GM19372 (cell line): ENCODE measurements around the gene LYSMD2.

Experiments
- ATAC-seq: cut with Tn5 transposase; IDR thresholded peaks from one replicate; pipeline ENCODE4 v1.9.1; 2021; ENCODE audit warnings: mild to moderate bottlenecking, low read depth, moderate library complexity; ENCODE audit not compliant: unreplicated experiment

Gene LYSMD2

DNA sequence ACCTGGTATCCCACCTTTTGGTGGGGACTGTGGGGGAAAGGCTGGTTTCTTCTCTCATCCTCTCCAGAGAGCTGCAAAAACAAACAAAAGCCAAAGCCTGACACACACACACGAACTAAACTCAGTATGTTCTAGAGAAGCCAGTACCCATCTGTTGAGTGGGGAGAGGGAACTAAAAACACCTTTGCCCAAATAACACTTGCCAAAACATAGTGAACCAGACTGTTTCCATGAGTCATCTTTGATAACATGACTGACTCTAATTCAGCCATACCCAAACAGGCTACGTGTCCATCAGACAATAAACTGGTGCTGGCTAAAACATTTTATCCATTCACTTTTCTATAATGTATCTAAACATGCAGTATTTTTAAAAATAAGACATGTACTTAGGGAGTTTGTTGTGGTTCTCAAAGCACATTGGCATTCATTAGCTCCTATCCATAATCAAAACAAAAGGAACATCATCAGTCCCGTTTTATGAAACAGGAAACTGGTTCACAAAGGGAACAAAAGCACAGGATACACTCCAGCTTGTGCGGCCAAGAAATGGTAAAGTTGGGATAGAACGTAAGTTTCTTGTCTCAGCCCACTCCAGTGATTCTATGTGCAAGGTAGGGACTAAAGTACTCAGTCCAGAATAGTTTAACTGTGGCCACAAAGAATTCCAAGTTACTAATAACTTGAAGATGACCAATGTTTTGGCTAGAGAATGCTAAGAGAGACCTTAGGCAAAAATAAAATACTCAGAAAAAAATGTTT lies 16.1 kb downstream of the LYSMD2 start:
- ATAC-seq, result no peak

DNA sequence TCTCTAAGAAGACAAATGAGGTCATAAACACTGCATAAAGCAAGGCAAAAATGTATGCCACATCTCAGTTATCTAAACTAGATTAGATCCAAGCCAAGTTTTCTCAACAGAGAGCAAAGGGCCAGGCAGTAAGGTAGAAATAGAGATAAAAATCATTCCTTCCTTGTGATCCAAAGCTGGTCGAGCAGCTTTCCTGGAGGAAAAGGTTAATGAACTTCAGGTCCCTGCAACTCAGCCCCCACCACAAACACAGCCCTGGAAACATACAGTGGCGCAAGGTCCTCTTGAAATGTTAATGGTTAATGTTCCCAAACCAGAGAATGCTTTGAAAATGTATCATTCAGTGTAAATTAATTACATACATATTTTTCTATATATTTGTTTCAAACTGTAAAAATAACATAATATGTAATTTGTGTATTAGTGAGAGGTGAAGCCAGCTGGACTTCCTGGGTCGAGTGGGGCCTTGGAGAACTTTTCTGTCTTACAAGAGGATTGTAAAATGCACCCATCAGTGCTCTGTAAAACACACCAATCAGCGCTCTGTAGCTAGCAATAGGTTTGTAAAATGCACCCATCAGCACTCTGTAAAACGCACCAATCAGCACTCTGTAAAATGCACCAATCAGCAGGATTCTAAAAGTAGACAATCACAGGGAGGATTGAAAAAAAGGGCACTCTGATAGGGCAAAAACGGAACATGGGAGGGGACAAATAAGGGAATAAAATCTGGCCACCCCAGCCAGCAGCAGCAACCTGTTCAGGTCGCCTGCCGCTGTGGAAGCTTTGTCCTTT lies 17.1 kb downstream of the LYSMD2 start:
- ATAC-seq, result no peak

DNA sequence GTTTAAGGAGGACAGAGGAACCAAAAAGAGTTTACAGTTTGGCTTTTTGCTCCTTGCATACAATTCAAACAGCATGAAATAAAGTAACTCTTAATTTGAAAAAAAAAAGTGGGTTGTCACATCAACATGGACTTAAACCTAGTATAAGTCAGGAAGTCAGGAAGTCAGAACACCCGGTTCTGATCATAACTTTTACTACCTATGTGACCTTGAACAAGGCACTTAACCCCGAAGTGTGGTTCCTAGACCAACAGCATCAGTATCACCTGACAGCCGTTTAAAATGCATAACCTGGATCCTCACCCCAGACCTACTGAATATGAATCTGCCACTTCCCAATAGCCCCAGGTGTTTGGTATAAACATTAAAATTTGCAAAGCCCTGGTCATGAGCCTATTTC lies 18.7 kb downstream of the LYSMD2 start:
- ATAC-seq, result no peak

DNA sequence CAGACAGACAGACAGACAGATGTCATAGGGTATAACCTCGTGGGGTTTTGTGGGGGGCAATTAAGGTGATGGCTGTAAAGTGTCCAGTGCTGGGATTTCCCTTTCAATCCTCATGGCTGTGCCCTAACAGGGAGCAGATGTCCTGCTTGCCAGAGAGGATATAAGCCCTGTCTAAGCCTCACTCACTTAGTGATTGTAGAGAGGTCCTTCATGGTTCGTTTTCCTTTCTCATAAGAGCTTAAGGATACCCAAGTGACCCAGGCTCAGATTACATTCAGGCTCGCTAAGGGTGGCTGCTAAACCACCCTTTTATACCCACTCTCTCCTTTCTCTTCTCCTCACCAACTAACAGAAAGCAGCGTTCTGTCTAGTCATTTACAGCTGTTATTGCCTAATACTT lies 19.2 kb downstream of the LYSMD2 start:
- ATAC-seq, result no peak

DNA sequence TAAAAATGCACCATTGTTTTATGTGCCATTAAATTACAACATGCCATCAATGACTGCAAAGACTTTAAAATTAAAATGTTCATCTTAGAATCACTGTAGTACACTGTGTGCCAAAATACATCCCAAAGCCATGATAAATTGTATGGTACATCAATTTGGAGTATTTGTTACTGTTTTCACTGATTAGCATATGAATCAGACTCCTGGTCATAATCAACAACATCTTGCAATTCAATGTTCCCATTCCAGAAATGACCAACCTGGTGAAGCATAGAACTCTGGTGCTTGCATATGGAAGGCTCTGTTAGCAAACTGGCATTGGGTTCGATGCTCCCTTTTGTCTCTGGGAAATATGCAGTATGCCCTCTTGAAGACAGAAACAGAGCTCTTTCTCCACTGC lies 22.5 kb downstream of the LYSMD2 start:
- no peak for ATAC-seq

DNA sequence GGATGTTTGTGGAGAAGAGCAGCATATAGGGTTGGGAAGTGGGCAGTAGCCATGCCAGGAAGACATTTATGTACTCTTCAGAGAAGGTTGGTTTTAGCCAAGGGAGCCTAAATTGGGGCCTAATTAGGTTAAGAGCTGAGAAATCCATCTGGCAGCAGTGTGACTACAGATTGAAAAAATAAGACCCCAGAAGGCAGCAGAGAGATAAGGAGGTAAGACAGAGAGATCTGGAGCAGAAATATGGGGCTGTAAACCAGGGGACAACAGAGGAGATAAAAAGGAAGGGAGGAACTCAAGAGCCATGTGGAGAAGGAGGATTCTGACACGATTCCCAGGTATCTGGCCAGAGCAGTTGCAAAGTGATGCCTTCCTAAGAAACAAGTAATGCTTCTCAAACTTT lies 23.3 kb downstream of the LYSMD2 start:
- ATAC-seq, result no peak

DNA sequence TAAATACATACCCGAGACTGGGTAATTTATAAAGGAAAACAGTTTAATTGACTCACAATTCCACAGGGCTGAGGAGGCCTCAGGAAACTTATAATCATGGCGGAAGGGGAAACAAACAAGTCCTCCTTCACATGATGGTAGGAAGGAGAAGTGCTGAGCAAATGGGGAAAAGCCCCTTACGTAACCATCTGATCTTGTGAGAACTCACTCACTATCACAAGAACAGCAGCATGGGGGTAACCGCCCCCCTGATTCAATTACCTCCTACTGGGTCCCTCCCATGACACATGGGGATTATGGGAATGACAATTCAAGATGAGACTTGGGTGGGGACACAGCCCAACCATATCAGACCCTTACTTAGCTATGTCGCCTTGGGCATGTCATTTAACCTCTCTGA lies 28.4 kb downstream of the LYSMD2 start:
- ATAC-seq, result no peak

DNA sequence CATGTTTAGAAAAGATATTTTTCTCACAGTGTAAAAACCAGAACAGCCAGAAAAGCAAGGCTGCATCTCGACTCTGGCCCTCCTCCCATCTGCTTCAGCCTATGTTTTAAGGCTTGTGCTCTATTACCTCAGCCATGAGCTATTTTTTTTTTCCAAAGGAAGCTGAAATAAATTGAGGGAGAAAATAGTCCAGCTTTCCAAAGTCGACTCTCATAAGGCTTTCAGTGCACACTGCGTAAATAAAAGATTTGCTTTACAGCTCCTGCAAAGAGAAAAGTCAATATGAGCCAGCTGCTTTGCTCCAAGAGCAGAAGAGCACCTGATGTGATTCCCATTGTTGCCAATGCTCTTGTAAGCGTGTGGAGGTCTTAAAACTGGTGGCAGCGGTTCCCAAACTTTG lies 29.4 kb downstream of the LYSMD2 start:
- no peak for ATAC-seq

DNA sequence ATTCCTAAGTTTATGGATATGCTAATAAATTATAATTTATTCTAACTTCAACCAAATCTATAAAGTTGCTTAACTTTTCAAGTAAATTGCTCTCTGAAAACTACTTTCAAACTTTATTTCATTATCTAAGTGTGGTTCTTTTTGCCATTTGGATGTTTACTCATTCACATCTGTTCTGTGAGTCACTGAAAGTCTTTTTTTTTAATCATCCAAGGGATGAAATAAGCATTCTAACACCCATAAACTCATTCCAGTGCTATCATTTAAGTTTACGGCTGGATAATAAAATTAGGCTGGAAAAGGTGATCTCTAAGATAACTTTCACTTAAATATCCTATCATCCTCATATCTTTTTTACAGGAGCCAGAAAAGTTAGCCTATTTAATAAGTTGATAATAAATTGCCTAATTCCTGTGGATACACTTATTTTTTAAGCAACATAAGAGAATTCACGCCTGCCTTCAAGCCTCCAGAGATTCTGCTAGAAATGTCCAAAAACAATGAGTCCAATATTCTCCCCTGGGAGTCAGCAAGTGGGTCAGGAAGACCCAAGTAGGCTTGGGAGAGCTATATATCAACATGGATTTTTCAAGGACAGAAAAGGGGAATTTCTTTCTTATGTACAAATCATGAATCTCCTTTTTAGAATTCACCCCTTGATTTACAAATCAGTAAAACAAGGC lies 30.4 kb downstream of the LYSMD2 start:
- no peak for ATAC-seq

DNA sequence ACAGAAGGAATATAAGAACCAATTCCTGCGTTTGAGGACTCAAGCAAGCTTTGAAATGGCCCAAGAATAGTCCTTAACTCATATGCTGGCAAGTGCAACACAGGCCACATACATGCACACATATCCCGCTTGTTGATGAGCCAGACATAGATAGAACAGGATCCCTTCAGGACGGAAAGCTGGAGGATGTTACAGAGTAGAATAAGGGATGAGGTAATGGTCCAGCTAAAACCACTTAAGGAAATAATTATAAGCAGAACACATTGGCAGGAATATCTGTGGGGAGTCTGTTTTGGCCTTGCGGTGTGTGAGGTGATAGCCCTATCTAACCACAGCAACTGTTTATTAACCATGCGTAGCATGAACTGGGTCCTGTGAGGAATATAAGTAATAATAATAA lies 31.2 kb downstream of the LYSMD2 start:
- ATAC-seq, result no peak

DNA sequence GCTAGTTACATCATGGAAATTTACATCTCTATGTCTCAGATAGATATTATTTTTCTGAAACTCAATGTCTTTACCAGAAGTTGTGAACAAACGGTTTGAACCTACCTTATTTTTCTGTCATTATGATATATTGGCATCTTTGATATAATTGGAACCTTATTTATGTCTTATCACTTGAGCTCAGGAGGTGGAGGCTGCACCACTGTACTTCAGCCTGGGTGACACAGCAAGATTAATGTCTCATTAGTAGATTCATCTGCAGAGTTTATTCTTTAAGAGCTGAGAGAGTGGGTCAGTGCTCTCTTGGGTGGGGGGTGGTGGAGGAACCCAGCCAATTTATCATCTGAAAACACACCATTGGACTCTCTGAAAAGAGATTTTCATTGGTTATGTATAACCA lies 34.7 kb downstream of the LYSMD2 start:
- ATAC-seq, result no peak

DNA sequence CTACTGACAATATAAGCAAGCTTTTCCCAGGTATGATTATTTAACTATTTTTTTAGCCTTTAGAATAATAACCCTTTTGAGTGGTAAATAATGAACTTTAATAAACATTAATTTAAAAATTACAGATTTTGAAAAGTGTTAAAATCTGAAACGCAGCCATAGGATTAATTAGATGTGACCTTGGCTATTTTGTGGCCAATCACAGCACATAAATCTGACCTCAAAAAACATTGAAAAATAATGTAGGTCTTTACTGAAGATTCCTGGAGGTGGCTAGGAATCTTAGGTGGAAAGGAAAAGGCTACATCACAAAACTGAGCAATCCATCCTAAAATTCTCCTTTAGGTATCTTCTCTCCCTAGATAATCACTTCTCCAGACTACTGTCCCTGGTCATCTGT lies 38.1 kb downstream of the LYSMD2 start:
- no peak for ATAC-seq

DNA sequence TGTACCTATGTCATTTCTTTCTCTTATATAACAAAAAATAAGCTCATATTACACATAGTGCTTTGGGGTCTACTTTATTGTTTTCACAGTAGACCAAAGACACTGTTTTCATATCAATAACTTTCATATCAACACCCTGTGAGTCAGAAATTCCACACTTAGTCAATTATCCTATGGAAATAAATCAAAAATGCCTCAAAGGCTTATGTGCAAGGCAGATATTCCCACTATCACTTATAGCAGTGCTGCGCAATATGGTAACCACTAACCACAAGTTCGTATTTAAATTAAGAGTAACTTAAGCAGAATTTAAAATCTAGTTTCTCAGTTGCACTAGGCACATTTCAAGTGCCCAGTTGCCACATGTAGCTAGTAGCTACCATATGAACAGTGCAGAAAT lies 40.3 kb downstream of the LYSMD2 start:
- no peak for ATAC-seq

DNA sequence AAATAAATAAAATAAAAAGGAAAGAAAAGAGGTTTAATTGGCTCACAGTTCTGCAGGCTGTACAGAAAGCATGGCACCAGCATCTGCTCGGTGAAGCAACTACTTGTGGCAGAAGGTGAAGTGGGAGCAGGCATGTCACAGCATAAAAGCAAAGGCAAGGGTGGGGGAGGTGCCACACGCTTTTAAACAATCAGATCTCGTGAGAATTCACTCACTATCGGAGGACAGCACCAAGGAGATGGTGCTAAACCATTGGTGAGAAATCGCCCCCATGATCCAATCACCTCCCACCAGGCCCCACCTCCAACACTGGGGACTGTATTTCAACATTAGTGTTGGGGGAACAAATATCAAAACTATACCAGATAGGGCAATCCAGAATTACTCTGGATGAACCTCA lies 40.9 kb downstream of the LYSMD2 start:
- ATAC-seq, result no peak

DNA sequence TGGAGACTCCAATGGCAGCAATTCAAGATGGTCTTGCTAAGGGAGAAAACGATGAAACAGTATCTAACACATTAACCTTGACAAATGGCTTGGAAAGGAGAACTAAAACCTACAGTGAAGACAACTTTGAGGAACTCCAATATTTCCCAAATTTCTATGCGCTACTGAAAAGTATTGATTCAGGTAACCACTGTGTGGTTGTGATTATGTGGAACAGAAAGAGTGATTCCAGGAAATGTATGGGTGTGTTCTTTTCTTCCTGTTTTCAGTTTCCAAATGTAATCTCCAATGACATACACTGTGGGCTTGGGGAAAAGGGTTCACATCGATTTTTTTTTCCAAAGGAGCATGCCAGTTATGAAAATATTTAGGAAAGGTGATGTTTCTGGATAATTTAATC lies 45.3 kb downstream of the LYSMD2 start:
- no peak for ATAC-seq

DNA sequence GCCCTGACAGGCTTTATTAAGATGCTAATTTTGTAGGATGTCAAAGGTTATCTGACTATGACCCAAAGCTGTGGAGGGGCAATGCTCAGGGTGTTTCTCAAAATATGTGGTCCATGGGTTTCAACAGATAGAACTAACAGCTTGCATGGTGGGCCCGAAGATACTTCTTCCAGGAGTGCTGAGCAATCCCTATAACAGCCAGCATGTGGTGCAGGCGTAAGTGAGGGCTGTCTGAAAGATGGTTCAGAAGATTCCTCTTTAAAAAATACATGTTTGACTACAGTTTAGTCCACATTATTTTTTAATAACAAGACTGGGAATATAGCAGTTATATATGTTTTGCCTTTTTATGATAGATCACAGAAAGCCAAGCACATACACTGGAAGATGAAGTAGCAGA lies 48.6 kb downstream of the LYSMD2 start:
- no peak for ATAC-seq

DNA sequence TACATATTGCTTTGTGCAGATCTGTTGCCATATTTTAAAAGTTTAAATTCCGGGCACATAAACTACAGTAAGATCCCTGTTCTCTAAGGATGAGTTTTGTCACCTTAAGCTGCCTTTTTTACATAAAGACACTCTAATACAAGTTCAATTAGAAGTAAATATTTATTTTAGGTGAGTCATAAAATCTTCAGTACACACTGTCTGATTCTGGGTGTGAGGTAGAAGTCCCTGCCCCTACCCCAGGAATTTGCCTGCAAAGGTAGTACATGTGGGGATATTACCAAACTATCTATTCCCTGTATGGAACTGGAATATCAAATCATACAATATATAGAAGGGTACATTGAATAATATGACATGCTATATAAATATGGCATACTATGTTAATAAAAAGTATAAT lies 49.9 kb downstream of the LYSMD2 start:
- ATAC-seq, result no peak

DNA sequence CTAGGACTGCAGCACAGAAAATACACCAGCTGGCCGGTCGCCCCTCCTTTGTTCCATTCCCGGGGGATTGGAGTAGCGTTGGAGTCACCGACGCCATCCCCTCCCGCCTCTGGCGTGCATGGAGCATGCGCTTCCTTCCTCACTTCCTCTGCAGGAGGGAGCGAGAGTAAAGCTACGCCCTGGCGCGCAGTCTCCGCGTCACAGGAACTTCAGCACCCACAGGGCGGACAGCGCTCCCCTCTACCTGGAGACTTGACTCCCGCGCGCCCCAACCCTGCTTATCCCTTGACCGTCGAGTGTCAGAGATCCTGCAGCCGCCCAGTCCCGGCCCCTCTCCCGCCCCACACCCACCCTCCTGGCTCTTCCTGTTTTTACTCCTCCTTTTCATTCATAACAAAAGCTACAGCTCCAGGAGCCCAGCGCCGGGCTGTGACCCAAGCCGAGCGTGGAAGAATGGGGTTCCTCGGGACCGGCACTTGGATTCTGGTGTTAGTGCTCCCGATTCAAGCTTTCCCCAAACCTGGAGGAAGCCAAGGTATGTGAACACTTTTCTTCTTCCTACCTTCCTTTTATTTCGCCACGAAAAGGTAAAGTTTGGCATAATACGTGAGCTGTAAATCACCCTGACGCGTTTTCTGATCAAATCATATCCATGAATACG lies 56.0 kb downstream of the LYSMD2 start, which contains the start of gene SCG3:
Gene SCG3 (plus strand): TSS at position 201 of the 661 bp plus-strand sequence. CDS start 253 bp downstream, at position 454.
- no peak for ATAC-seq

DNA sequence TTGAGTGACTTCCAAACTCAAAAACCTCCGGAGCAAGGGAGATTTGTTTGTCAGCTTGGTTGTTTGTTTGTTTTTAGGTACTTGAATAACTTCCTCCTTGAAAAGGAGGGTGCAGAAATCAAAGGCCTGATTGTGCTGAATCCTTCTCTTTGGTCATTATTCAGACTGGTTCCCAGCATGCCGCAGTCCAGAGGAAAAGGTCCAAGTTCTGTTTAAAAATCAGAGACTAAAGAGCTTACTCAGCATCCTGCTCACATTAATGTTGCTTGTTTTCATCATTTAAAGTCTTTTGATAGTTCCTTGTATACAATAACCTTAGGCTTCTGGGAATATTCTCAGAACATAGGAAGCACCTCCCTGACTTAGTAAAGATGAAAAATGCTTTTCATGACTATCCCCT lies 57.1 kb downstream of the LYSMD2 start:
- ATAC-seq, result no peak

DNA sequence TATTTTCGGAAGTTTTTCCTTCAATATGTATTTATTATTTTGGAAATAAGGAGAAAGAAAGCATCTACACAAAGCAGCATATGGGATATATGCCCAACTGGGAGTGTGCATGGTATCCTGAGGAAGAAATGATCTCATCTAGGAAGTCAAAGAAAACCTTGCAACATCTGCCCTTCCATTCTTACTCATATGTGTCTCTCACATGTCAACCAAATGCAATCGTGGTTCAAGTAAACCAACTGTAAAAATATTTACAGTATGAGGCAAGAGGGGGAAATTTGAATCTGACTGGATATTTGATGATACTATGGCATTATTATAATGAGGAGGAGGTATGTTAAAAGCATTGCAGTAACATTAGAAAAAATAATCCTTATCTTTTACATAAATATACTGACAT lies 59.4 kb downstream of the LYSMD2 start:
- no peak for ATAC-seq

DNA sequence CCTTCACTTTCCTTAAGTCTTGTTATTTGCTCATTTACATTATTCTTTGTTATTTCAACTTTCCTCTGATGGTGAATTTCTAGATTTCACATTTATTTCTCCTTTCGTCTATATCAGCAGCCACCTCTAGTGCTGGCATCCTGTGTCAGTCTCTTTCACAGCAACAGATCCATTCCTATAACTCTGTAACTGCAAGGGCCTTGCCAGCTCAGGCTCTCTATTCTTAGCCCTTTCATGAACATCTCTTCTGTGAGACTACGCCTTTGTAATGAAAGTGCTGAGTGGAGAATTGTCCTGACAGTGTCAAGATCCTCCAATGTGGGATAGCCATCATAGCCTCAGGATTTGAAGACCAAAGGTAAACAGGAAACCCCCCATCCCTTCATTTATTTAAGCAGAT lies 60.0 kb downstream of the LYSMD2 start:
- no peak for ATAC-seq
